ENCODE data around the gene MYL5.

GRCh38 chr4:678331-679103 is 4.2 kb downstream of the MYL5 start:
- TF ChIP-seq ZBTB33 (IDR thresholded peaks at IDR 0.05) (no peak), CTCF (IDR thresholded peaks at IDR 0.05; ENCODE audit: low read depth, low read length, missing input control) (no peak), MAX (IDR thresholded peaks at IDR 0.05) (no peak), GABPA (IDR thresholded peaks at IDR 0.05 in 1 of 2, conservative IDR thresholded peaks at IDR 0.05 in 1 of 2) (no peak), RXRA (IDR thresholded peaks at IDR 0.05) (no peak), RAD21 (IDR thresholded peaks at IDR 0.05) (no peak), REST (IDR thresholded peaks at IDR 0.05) (no peak), SP1 (IDR thresholded peaks at IDR 0.05) (no peak), EGR1 (IDR thresholded peaks at IDR 0.05; ENCODE audit: low read depth in 2 of 2) (no peak), YY1 (IDR thresholded peaks at IDR 0.05) (no peak), ATF3 (IDR thresholded peaks at IDR 0.05) (no peak), JUND (IDR thresholded peaks at IDR 0.05) (no peak), TAF1 (conservative IDR thresholded peaks at IDR 0.05) (no peak)

Measured in liver (tissue), 3 donors.